Measurements from ENCODE around the gene CYP26C1.

Gene CYP26C1, protein sequence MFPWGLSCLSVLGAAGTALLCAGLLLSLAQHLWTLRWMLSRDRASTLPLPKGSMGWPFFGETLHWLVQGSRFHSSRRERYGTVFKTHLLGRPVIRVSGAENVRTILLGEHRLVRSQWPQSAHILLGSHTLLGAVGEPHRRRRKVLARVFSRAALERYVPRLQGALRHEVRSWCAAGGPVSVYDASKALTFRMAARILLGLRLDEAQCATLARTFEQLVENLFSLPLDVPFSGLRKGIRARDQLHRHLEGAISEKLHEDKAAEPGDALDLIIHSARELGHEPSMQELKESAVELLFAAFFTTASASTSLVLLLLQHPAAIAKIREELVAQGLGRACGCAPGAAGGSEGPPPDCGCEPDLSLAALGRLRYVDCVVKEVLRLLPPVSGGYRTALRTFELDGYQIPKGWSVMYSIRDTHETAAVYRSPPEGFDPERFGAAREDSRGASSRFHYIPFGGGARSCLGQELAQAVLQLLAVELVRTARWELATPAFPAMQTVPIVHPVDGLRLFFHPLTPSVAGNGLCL

DNA sequence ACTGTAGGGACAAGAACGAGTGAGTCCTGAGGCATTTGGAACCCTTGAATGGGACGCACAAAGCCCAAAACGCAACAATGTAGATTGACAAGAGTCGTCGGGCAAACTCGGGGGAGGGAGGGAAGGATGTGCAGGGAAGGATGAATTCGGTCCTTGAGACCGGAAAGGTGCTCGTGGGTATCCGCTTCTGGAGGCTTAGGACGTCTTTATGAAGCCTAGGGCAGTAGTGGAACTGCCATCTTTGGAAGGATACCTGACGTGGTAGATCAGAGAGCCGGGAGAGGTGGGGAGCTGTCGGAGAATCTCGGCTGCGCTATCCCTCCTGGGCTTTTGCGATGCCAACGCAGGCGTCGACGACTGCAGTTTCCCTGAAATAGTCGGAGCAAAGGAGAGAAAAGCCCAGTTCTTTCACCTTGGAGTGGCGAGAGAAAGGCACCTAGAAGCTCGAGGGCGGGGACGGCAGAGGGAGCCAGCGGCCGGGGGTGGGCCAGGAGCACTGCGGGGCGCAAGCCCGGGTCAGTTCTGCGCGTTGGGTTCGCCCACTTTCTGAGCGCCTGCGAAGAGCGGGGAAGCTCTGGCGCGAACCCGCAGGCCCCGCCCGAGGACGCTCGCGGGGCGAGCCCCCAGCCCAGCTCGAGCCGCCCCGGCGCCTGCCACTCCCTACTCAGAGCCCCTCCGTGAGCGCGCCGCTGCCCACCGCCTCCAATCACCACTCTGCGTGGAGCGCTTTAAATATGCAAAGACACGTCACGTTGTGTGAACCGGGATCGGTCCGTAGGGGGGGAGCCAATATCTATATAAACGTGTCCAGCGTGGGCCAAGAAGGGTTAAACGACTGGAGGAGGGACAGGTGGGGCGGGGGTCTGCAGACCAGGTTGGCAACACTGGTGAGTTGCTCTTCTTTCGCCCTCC lies at the start of gene CYP26C1:
Gene CYP26C1 (plus strand): TSS at position 824 of the 912 bp plus-strand sequence. CDS start 466 bp downstream, outside the sequence.
- H3K4me3 ChIP-seq (ENCODE audit: low read length, poor library complexity, severe bottlenecking) = no peak within 1 kb of the TSS
- no peak within 1 kb of the TSS for H3K9ac ChIP-seq (ENCODE audit: low read depth, low read length, poor library complexity, severe bottlenecking)
- H3K4me2 ChIP-seq (ENCODE audit: low read depth, low read length, poor library complexity, severe bottlenecking) = no peak within 1 kb of the TSS

DNA sequence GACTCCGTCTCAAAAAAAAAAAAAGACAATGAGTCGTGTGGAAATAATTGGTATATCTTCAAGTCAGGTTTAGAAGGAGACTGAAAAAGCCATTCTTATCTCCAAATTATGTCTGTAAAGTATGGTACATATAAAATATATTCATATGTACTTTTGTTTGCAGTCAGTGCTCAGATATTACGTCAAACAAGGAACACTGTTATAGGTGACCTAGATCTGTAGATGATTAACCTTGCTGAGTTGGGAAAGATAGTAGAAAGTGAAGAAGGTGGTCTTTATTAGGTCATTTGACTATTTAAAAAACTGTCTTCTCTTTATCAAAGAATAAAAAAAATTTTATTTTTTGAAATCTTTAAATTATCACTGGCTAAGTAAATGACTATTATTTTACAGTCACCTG lies 44.9 kb upstream of the CYP26C1 start:
- Histone ChIP-seq H3K4me3 (ENCODE audit: low read length, poor library complexity, severe bottlenecking) (no peak overlapping the region), H3K36me3 (ENCODE audit: insufficient read depth, low read length) (0 out of 2 replicates have a peak, but pooled peaks cover 3% of the 10 kb centered on the region), H3K4me1 (ENCODE audit: insufficient read depth, low read length, poor library complexity, severe bottlenecking) (no peaks in the 10 kb centered on the region), H3K79me2 (ENCODE audit: insufficient read depth, low read length) (no peaks in the 10 kb centered on the region), H4K20me1 (ENCODE audit: insufficient read depth, low read length, poor library complexity, severe bottlenecking) (no peaks in the 10 kb centered on the region), H3K9ac (ENCODE audit: low read depth, low read length, poor library complexity, severe bottlenecking) (no peak overlapping the region), H3K9me2 (replicated peaks; ENCODE audit: low read depth, low read length) (no peaks in the 10 kb centered on the region), H3K4me2 (ENCODE audit: low read depth, low read length, poor library complexity, severe bottlenecking) (no peak overlapping the region), H3K9me3 (ENCODE audit: insufficient read depth, low read depth, low read length) (no peaks in the 10 kb centered on the region), H3F3A (ENCODE audit: low read depth) (no peaks in the 10 kb centered on the region), H2AFZ (ENCODE audit: low read length) (no peak overlapping the region), H3K27me3 (ENCODE audit: insufficient read depth, low read length, poor library complexity, severe bottlenecking) (no peaks in the 10 kb centered on the region)
- TF ChIP-seq, protein P1, sequence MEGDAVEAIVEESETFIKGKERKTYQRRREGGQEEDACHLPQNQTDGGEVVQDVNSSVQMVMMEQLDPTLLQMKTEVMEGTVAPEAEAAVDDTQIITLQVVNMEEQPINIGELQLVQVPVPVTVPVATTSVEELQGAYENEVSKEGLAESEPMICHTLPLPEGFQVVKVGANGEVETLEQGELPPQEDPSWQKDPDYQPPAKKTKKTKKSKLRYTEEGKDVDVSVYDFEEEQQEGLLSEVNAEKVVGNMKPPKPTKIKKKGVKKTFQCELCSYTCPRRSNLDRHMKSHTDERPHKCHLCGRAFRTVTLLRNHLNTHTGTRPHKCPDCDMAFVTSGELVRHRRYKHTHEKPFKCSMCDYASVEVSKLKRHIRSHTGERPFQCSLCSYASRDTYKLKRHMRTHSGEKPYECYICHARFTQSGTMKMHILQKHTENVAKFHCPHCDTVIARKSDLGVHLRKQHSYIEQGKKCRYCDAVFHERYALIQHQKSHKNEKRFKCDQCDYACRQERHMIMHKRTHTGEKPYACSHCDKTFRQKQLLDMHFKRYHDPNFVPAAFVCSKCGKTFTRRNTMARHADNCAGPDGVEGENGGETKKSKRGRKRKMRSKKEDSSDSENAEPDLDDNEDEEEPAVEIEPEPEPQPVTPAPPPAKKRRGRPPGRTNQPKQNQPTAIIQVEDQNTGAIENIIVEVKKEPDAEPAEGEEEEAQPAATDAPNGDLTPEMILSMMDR (conservative IDR thresholded peaks at IDR 0.05; ENCODE audit: low read length) = no peak
- no peak for TF ChIP-seq EZH2phosphoT487 (IDR thresholded peaks at IDR 0.05; ENCODE audit: borderline replicate concordance)

More for the DNA sequence above, at the start of gene CYP26C1:
- Histone ChIP-seq H3K4me1 (ENCODE audit: insufficient read depth, low read length, poor library complexity, severe bottlenecking) (no peaks in the 10 kb centered on the region), H3K79me2 (ENCODE audit: insufficient read depth, low read length) (no peaks in the 10 kb centered on the region), H4K20me1 (ENCODE audit: insufficient read depth, low read length, poor library complexity, severe bottlenecking) (no peaks in the 10 kb centered on the region), H3F3A (ENCODE audit: low read depth) (no peaks in the 10 kb centered on the region), H3K27me3 (ENCODE audit: insufficient read depth, low read length, poor library complexity, severe bottlenecking) (no peaks in the 10 kb centered on the region), H2AFZ (ENCODE audit: low read length) (no peak within 1 kb of the TSS), H3K9me3 (ENCODE audit: insufficient read depth, low read depth, low read length) (no peaks in the 10 kb centered on the region), H3K9me2 (replicated peaks; ENCODE audit: low read depth, low read length) (no peaks in the 10 kb centered on the region), H3K36me3 (ENCODE audit: insufficient read depth, low read length) (peaks cover 4% of the 10 kb centered on the region; the same call in 1 of the 2 replicates)
- TF ChIP-seq EZH2phosphoT487 (IDR thresholded peaks at IDR 0.05; ENCODE audit: borderline replicate concordance) = no peak
- TF ChIP-seq, protein P1 (conservative IDR thresholded peaks at IDR 0.05; ENCODE audit: low read length) = no peak

DNA sequence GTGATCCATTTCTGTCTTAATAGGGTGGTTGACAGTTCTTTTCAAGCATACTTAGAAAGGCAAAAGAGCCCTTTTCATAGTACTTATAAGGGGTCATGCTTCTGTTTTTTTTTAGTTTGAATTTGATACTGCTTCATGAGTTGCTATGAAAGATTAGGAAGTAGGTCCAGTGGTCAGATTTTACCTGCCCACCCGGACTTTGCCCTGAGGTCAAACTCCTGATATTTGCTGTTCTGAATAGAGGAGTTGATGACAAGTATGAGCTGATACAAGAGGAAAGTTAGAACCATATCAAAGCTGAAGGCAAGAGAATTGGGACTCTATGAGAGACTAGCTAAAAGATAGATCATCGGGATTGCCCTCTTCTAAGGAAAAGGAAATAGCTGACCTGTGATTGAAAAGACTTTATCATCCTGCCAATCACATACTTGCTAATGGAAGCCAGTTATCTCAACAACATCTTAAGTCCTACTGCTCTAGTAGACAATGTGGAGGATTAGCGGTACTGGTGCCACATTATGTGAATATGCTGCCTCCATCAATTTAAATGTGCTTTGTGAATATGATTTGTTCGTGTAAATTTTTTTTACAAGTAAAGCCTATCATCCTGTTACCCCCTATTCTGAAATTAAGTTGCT lies 37.5 kb upstream of the CYP26C1 start:
- H4K20me1 ChIP-seq (ENCODE audit: insufficient read depth, low read length, poor library complexity, severe bottlenecking) = no peaks in the 10 kb centered on the region
- no peak overlapping the region for H3K9ac ChIP-seq (ENCODE audit: low read depth, low read length, poor library complexity, severe bottlenecking)
- H2AFZ ChIP-seq (ENCODE audit: low read length) = no peak overlapping the region
- no peak overlapping the region for H3K4me3 ChIP-seq (ENCODE audit: low read length, poor library complexity, severe bottlenecking)
- no peaks in the 10 kb centered on the region for H3K27me3 ChIP-seq (ENCODE audit: insufficient read depth, low read length, poor library complexity, severe bottlenecking)
- H3K9me2 ChIP-seq (replicated peaks; ENCODE audit: low read depth, low read length) = no peaks in the 10 kb centered on the region
- no peak overlapping the region for H3K4me2 ChIP-seq (ENCODE audit: low read depth, low read length, poor library complexity, severe bottlenecking)
- no peaks in the 10 kb centered on the region for H3K36me3 ChIP-seq (ENCODE audit: insufficient read depth, low read length)
- no peaks in the 10 kb centered on the region for H3K79me2 ChIP-seq (ENCODE audit: insufficient read depth, low read length)
- no peaks in the 10 kb centered on the region for H3K4me1 ChIP-seq (ENCODE audit: insufficient read depth, low read length, poor library complexity, severe bottlenecking)
- H3F3A ChIP-seq (ENCODE audit: low read depth) = no peaks in the 10 kb centered on the region
- TF ChIP-seq, protein P1 (conservative IDR thresholded peaks at IDR 0.05; ENCODE audit: low read length) = no peak
- no peak for TF ChIP-seq EZH2phosphoT487 (IDR thresholded peaks at IDR 0.05; ENCODE audit: borderline replicate concordance)
- H3K9me3 ChIP-seq (ENCODE audit: insufficient read depth, low read depth, low read length) = no peaks in the 10 kb centered on the region; the same call in 1 of the 2 replicates

Measured in Loucy (cell line).